ENCODE data around the gene TNS1.
"Not testable (repeated sequence)": the region's sequence is repeated elsewhere in the genome, so short reads cannot be mapped to it uniquely, and the experiment has no call there.

TNS1 gene

GRCh38 chr2:217789736-217790181 lies 213.0 kb downstream of the TNS1 start:
- no peak for DNase-seq

DNA sequence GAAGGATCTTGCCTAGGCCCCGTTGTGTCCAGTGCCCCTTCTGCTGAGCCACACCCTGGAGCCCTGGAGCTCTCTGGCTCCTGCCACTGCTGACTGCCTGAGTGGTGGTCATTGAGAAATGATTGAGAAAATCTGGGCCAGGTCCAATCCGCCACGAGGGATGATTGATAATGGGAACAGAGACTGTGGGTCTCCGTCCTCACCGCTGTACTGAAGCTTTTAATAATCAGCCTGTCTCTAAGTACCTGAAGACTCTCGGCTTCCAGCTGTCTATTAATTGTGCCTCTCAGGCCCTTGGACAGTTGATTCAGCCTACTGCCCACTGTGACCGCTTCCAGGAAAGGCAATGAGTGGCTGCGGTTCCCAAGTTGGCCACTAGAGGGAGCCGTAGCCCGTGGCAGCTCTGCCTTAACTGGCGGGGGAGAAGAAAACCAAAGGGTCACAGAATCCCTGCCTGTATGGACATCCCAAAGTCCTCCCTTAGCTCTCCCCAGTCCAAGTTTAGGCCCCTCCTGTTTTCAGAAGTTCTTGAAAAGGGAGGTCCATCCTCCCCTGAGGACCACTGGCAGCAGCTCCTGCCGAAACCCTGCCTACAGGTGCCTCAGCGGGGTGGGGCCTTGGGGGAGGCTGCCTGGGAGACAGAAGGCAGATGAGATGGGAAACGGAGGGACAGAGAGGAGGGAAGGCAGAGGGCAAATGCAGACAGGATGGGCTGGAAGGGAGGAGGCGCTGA lies 213.6 kb downstream of the TNS1 start:
- peak; percentile 41 to 47 for DNase-seq

- no peak for DNase-seq
These were observed 214.2 kb downstream of the TNS1 start for GRCh38 chr2:217788669-217789002.

- DNase-seq, result no peak
These were observed 215.5 kb downstream of the TNS1 start for GRCh38 chr2:217787160-217787877.

DNA sequence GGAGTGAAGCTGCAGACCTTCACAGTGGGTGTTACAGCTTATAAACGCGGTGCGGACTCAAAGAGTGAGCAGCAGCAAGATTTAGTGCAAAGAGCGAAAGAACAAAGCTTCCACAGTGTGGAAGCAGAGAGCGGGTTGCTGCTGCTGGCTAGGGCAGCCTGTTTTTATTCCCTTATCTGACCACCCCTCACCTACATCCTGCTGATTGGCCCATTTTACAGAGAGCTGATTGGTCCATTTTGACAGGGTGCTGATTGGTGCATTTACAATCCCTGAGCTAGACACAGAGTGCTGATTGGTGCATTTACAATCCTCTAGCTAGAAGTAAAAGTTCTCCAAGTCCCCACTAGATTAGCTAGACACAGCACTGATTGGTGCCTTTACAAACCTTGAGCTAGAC lies 216.2 kb downstream of the TNS1 start:
- not testable (repeated sequence) for DNase-seq

DNA sequence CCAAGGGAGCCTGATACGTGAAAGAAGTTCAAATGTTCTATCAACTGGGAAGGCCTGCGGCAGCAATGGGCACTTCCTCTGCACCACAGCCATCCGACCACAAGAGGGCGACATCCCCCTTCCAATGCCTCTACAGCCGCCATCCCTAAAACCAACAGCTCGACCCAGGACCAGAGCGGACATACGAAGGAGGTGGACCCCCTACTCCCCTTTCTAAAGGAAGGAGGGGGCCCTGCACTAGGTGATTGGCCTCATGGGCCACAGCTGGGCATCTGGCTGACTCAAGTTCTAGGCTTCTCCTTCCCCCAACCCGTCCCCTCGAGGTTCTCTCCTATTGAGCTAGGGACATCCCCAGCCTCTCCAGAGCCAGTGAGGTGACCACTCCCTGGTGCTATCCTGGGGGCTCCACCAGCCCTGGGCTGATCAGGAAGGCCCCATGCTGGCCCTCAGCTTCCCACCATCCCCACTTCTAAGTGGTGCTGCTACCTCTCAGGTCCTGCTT lies 217.2 kb downstream of the TNS1 start:
- DNase-seq, result peak; percentile 57 to 61

DNA sequence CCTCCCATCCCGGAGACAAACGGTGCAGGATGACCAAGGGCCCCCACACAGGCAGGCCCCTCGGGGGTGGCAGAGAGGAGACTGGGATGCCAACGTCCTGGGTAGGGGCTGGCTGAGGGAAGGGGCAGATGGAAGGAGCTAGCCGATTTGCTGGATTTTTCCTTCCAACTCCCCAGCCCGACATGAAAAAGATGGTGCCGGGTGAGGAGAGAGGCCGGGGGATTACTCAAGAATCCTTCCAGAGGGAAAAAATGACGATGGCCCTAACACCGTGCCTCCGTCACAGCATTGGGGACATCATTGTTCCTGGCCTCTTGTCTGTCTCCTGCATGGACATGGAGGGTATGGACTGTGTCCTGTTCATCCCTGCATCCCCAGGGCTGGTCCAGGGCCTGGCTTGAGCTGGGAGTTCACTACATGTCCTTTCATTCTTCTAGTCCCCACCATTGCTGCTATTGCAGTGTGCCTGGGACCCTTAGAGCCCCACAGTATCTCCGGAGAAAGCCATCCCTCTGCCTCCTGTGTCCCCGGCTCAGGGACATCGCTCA lies 217.7 kb downstream of the TNS1 start:
- DNase-seq, result no peak

GRCh38 chr2:217783243-217783642 lies 219.6 kb downstream of the TNS1 start:
- no peak for DNase-seq

GRCh38 chr2:217777906-217778305 lies 224.9 kb downstream of the TNS1 start:
- DNase-seq, result no peak

DNA sequence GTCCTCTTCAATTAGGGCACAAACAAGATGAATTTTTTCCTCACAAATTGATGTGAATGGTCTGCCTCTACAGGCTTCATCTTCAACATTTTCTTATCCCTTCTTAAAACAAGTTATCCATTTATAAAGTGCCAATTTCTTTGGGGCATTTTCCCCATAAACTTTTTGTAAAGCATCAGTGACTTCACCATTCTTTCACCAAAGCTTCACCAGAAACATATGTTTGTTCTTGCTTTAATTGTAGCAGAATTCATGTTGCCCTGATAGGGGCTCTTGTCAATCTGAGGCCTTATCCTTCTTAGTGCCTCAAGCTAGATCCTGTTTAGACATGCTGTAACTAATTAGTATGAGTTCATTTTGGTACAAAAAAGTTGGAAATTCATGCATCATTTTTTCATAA lies 226.2 kb downstream of the TNS1 start:
- no peak for DNase-seq

GRCh38 chr2:217775920-217776503 lies 226.8 kb downstream of the TNS1 start:
- no peak for DNase-seq

- no peak for DNase-seq
These were observed 228.6 kb downstream of the TNS1 start for GRCh38 chr2:217774232-217774631.

GRCh38 chr2:217773539-217773938 lies 229.3 kb downstream of the TNS1 start:
- DNase-seq, result no peak

- no peak for DNase-seq
These were observed 236.4 kb downstream of the TNS1 start for GRCh38 chr2:217766356-217766755.

DNA sequence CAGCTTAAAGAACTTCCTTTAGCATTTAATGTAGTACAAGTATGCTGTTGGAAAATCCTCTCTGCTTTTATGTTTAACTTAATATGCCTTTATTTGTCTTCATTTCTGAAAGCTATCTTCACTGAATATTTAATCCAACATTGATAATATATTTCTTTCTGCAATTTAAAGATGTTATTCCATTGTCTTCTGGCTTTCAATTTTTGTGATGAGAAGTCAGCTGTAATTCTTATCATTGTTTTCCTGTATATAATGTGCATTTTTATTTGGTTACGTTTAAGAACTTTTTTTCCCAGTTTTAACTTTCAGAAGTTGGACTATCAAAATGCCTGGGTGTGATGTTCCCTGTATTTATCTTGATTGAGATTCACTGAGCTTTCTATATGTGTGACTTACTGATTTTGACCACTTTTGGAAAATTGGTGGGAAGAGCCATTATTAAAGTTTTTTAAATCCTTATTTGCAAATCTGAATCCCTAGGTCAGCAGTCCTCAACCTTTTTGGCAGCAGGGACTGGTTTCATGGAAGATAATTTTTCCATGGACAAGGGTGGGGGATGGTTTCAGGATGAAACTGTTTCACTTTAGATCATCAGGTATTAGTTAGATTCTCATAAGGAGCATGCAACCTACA lies 241.0 kb downstream of the TNS1 start:
- DNase-seq, result no peak

- no peak for DNase-seq
These were observed 242.8 kb downstream of the TNS1 start for GRCh38 chr2:217759991-217760390.

- no peak for DNase-seq
These were observed 245.7 kb downstream of the TNS1 start for GRCh38 chr2:217757108-217757463.

DNA sequence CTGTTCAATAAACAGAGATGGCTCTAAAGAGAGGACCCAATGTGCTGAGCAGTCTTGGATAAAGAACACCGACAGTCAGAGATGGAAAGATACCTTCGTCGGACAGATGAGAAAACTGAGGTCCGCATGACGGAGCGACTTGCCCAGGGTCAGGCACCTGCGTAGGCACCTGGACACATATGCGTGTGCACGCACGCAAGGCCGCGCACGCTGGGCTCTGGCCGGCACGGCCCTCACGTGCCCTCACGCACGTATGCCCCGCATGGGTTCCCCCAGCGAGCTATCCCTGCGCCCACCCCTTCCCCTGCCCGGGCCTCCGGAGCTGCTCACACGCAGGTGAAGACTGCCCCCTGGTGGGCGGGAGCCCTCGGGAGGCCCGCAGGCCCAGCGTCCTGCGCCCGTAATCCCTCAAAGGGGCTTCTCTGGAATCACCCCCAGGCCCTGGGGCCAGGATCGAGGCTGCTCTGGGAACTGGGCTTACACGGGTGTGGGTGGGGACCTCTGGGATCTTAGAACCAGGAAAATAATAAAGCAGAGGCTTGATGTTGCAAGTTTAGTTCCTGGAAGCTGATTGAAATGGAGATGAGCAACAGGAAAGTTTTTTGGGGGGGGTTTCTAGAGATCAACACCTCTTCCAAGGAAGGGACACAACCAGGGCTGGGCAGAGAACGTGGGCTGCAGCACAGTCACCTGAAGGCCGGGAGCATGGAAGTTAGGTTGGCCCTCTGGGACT lies 246.3 kb downstream of the TNS1 start:
- peak in 1 of 2 experiments; percentile 5 for DNase-seq

GRCh38 chr2:217755027-217755745 lies 247.6 kb downstream of the TNS1 start:
- no peak for DNase-seq

DNA sequence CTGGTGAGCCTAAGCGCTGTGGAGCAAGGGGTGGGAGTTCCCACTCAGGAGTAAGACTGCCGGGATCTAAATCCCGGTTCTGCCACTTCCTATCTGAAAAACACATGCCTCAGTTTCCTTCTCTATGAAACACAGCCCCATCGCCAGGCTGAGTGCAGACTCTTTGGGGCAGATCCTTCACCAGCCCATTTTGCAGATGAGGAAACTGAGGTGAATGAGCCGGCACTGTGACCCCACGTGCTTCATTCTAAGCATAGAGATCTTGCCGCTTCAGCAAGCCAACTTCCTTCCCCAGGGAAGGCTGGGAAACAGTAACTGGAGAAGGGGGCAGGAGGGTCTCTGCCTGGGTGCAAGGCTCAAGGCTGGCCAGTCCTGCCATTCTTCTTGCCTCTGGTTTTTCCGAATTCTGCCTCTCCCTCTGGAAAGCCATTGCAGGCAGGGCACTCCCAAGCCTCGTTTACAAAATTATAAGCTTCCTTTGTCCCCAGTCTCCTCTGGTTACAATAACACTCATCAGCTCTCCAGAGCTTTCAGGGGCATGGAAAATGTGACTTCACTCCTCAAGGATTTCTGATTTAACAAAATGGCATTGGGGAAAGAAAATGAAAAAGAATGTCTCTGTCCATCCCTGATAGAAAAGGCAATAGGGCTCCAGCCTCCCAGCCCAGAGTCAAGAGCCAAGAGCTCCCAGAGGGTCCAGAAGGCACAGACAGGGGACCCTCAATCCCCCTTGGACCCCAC lies 249.2 kb downstream of the TNS1 start:
- DNase-seq, result no peak

Measured in NCI-H2081 (cell line).